ENCODE results near the gene CHST7.
A peak's percentile ranks its signal among the peaks of the same experiment; 100 is the strongest.
"Not testable (repeated sequence)": the region's sequence is repeated elsewhere in the genome, so short reads cannot be mapped to it uniquely, and the experiment has no call there.

Gene CHST7, protein sequence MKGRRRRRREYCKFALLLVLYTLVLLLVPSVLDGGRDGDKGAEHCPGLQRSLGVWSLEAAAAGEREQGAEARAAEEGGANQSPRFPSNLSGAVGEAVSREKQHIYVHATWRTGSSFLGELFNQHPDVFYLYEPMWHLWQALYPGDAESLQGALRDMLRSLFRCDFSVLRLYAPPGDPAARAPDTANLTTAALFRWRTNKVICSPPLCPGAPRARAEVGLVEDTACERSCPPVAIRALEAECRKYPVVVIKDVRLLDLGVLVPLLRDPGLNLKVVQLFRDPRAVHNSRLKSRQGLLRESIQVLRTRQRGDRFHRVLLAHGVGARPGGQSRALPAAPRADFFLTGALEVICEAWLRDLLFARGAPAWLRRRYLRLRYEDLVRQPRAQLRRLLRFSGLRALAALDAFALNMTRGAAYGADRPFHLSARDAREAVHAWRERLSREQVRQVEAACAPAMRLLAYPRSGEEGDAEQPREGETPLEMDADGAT

DNA sequence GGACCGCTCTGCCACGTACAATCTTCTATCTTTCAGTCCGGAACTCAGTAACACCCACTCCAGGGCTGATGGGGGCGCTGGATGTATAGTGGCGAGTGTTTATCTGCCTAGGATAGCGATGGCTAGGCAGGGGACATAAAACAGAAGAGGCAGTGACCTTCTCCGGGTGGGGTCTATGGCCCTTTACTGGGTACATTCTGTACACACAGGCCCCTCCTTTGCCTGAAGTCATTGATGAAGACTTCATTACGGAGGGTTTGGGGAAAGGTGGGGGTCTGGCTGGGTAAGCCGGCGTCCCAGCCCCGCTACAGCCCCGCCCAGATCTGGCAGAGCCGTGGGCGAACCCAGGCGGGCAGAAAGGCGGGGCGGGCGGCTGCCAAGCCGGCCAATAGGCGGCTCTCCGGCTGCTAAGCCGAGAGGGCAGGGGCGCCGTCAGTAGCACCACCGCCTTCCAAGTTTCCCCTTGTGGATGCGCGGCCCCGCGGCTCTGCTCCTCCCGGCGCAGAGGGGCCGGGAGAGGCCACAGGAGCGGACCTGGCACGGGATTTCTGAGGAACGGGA is at the start of gene CHST7:
CHST7 (plus strand) TSS at position 435 of the 561 bp plus-strand sequence. CDS start 167 bp downstream, outside the sequence.
- no peak for DNase-seq (ENCODE audit: low read depth in 1 of 2, low spot score in 1 of 2)

DNA sequence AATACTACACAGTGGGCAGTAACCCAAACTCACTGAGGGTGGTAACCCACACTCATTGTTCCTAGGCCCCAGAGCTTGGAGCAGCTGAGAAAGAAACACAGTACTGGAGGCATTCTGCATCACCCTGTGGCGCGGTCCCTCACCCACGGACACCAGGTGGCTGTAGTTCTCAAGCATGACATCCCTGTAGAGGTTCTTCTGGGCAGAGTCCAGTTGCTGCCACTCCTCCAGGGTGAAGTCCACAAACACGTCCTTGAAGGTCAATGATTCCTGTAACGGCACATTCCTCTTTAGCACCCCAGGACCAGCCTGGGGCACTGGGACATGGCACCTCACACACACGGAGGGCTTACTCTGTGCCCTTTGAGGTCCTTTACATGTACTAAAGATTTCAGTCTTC is 44.9 kb upstream of the CHST7 start:
- DNase-seq (ENCODE audit: low read depth in 1 of 2, low spot score in 1 of 2), result not testable (repeated sequence)

DNA sequence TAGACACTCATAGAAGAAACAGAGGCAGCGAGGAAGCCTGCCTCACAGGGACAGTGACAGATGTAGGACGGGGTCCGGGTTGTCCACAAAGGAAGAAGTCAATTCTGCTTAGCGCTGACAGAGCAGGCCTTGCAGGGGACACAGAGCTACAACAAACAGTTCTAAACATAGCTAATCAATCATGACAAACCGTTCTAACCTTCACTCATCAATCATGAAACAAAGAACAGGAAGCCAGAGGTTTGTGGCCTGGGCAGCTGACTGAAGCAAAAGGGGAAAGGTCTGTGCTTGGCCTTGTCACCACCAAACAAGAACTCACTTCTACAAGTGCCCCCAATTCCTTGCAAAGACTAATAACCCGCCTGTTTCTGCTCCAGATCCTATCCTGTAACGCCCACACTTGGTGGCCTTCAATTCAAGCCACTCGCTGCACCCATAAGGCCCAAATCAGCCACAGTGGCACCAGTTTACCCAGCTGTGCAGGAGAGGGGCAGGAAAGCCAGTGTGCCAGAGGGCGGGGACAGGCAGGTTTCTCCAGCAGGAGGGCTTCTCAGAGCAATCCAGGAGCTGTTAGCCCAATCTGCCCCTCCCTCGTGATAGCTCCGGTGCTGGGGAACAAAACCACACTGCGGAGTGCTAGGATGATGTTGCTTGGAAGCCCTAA is 43.7 kb upstream of the CHST7 start:
- not testable (repeated sequence) for DNase-seq (ENCODE audit: low read depth in 1 of 2, low spot score in 1 of 2)

DNA sequence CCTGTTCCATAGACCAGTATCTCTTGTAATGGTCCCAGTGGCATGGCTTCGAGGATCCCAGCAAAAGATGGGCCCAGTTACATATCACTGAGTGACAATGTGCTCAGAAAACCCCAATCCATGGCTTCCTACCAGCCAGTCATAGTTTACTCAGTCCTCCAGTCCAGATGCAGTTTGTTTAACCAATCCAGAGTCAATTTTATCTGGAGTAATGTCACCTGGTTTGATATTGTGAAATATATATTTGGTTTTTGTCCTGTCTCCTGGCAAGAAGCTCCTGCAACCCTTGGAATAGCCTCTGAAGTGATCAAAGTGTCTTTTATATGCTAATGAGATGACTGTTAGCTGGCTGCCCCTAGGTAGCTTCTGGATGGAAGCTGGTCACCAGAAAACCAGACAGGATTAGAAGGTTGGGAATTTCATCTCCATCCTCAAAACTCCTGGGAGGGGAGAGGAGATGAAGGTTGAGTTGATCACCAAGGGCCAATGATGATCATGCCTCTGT is 43.1 kb upstream of the CHST7 start:
- DNase-seq (ENCODE audit: low read depth in 1 of 2, low spot score in 1 of 2), result not testable (repeated sequence)

DNA sequence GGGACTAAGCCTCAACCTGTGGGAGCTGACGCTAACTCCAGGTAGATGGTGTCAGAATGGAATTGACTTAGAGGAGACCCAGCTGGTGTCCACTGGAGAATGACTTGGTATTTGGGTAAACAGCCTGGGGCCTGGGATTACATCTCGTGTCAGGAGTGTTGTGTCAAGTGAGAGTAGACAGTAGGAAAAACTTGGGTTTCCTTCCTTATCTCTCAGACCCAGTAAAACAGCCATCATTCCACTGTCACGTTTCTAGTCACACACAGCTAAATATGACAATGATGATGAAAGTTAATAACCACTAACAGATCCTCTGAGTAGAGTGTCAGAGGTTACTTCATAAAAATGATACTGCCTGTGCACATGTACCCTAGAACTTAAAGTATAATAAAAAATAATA is 42.1 kb upstream of the CHST7 start:
- no peak for DNase-seq (ENCODE audit: low read depth in 1 of 2, low spot score in 1 of 2)

DNA sequence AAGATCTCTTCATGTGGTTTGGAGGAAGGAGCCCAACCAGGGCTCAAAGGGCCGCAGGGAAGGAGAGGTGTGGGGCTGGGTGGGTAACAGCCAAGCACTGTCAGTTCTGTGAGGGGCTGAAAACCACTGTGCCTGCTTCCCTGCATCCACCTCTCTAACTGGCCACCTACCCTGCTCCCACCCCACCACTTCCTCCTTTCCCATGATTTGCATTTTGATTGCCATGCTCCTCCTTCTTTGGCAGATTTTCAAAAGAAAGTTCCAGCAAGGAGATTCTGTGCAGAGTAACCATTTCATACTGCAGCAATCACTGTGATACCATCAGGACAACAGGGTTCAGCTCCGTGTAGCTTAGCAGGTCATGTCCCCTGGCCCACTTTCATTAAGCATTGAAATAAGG is 30.1 kb upstream of the CHST7 start:
- no peak for DNase-seq (ENCODE audit: low read depth in 1 of 2, low spot score in 1 of 2)

DNA sequence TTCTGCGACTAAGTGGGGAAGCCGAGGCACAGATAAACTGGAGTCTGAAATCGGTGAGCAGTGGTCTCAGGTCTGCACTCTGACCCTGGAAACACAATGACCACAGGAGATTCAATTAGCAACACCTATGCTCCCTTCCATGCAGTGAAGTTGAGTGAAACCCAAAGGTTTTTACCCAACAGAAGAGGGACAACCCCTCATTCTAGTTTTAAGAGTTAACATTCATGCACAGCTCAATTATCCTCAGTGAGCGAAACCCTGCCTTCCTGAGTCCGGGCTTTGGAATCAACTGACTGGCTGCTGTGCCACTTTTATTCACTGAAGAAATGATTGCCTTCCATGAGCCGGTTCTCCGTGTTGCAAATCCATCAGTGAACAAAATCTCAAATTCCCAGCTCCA is 29.0 kb upstream of the CHST7 start:
- DNase-seq (ENCODE audit: low read depth in 1 of 2, low spot score in 1 of 2), result not testable (repeated sequence)

DNA sequence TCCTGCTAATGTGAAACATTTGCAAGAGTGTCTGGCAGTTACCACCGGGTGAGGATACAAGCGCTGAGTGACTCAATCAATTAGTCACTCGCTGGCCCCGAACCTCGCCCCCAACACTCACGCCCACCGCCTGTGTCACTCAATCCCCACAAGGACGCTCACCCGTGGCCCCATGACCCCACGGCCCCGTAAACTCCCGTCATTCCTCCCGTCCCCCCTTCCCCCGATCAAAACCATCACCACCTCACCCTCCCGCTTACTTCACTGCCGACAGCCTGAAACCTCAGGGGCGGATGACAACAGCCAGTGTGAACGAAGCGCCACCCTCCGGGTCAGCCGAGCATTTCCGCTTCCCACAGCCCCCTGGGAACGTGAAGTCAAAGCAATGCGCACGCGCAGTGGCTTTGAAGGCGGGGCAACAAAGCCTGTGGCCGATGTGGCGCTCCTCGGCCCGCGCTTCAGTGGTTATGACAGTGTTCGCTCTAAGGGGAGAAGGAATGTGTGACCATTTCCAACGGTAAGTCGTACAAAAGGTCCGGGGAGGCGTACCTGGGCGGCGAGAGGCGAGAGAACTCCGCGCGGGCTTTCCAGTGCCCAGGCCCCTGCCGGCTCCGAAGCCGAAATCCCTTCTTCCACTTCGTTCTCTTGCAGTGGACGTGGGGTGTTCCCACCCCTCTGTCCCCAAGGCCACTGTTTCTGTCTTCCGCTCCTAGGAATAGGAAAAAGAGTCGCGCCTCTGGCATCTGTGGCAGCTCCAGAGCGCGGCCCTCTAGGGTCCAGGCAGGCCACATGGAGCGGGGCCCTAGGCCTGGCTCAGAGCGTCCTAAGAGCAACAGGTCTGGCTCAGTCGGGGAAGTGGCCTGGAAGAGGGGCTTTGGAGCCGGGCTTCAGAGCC is 28.2 kb upstream of the CHST7 start, which contains the start of gene ZNF674:
ZNF674 (minus strand) TSS at position 311 of the 895 bp plus-strand sequence. CDS start 3,334 bp downstream, outside the sequence.
- peak; percentile 83 to 89 for DNase-seq (ENCODE audit: low read depth in 1 of 2, low spot score in 1 of 2)

DNA sequence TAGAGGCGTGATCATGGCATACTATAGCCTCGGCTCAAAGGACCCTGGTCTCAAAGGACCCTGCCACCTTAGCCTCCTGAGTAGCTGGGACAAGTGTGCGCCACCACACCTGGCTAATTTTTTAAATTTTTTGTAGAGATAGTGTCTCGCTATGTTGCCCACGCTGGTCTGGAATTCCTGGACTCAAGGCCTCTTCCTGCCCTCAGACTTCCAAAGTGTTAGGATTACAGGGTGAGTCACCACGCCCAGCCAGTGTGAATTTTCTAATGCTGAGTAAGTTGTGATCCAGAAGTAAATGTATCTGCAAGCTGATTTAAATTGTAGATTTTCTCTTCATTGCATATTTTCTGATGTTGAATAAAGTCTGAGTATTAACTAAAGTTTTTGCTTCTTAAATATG is 25.7 kb upstream of the CHST7 start:
- no peak for DNase-seq (ENCODE audit: low read depth in 1 of 2, low spot score in 1 of 2)

DNA sequence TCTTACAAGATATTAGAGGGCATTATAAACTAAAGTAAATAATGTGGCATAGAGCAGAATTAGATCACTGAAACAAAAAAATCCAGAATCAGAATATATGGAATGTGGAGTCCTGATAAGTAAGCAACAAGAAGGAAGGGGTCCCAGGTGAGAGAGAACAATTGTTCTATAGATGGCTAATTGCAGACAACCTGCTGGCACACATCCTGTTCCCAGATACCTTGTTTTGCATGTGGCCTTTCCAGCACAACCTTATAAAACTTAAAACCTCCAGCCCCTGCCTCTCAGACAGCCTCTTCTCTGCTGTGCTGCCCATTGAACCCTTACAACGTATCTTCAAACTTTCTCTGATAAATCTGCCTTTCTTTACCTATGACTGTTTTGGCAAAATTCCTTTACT is 23.7 kb upstream of the CHST7 start:
- DNase-seq (ENCODE audit: low read depth in 1 of 2, low spot score in 1 of 2), result no peak

DNA sequence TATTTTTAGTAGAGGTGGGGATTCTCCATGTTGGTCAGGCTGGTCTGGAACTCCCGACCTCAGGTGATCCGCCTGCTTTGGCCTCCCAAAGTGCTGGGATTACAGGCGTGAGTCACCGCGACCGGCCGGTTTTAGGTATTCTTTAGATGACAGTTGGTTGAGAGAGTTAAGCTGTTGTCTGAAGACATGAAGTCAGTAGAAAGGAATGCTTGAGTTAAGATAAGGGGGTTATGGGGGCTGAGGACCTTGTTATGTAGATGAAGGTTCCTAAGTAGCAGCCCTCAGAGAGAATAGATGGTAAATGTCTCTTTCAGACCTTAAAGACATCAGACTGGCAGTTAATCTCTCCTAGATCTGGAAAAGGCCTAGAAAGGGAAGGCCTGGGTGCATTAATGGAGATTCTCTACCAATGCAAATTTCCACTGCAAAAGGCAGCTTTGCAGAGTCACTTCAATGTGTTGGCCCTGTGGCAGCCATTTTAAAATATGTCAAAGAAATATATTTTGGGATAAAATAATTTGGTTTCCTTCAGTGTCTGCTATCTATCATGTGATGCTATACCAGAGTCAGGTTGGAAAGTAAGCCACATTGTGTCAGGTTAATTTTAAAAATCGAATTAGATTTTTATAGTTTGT is 22.0 kb upstream of the CHST7 start:
- DNase-seq (ENCODE audit: low read depth in 1 of 2, low spot score in 1 of 2), result no peak

DNA sequence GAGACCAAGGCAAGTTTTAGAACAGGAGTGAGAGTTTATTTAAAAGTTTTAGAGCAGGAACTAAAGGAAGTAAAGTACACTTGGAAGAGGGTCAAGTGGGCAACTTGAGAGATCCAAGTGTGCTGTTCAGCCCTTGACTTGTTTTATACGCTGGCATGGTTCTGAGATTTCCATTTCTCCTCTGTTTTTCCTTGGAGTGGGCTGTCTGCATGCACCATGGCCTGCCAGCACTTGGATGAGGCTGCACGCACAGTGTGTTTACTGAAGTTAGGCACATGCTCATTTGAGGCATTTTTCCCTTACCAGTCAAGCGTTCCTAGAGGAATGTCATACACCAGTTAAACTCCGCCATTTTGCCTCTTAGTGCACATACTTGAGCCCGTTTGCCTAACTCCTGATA is 19.6 kb upstream of the CHST7 start:
- no peak for DNase-seq (ENCODE audit: low read depth in 1 of 2, low spot score in 1 of 2)

DNA sequence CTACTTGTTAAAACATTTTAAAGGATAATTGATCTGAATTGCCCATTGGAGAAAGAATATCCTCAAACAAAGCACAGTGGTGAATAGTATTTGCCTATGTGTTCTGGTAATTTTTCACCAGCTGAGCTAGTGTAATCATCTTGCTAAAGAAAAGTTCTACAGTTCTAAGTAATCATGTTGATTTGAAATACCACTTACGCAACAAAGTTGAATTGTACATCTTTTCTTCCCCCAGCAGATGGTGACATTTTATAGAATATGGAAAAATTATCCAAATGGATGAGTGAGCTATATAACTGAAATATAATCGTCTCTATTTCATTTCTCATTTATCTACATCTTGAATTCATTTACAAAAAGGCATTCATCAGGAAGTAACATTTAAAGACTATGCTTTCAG is 18.6 kb upstream of the CHST7 start:
- no peak for DNase-seq (ENCODE audit: low read depth in 1 of 2, low spot score in 1 of 2)

DNA sequence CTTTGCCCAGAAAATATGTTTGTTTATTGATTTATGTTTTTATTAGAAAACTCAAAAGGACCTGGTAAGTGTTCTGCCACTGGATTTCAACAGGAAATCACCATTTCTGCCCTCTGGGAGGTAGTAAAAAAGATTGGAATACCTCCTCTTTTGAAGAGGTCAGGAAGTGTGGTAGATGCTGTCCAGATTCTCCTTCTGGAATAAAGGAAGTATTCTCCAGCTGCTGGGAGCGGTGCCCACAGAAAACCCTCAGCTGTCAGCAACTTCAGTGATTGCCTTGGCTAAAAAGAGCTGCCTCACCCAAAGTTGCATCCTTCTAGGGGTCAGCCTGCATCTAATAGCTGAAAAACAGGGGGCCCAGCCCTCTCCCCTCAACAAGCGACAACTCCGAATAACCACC is 14.5 kb upstream of the CHST7 start:
- DNase-seq (ENCODE audit: low read depth in 1 of 2, low spot score in 1 of 2), result no peak

DNA sequence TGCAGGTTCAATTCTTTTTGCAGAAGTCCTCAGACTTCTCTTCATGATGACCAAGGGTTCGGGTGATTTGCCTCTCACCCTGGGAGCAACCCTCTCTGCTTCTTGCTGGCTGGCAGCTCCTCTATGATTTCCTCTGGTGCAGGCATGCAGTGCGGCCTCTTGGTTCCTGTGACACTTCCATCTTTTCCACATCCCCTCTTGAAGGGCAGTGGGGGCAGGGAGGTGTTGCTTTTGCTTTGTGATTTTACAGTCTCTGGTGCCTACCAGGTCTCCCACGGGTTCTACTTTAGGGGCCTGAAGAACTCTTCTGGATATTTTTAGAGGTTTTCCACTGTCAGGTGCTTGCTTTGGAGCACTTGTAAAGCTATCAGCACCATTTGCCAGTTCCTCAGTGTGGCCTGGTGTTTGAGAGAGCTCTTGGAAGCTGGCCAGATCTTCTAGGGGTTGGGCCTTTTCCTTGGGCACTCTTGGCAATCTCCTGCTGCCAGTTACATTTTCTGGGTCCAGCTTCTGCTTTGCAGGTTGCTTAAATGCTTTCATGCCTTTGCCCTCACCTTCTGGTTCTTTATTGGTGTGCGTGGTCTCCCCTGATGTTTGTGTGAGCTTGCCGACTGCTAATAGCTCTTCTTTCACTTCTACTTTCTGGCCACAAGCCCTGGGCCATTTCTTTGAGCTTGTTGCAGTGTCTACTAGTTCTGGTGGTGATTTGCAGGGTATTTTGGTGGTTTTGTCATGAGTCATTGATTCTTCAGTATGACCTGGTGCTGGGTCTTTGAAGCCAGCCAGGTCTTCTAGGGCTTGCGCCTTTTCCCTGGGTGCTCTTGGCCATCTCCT is 11.5 kb upstream of the CHST7 start:
- no peak for DNase-seq (ENCODE audit: low read depth in 1 of 2, low spot score in 1 of 2)

DNA sequence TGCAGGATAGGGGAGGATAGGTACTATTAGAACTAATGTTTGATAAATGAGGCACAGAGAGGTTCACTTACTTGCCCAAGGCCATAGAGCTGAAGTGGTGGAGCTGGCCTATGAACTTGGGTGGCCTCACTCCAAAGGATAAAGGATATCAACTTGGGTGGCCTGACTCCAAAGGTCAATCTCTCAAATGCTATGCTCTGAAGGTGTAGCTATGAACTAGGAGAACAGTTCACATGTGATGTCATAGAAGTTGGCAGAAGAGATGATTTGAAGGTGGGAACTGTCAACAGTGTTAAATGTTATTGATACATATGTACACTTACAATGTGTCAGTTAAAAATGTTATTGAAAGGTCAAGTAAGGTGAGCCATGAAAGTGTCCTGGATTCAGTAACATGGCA is 6.2 kb upstream of the CHST7 start:
- no peak for DNase-seq (ENCODE audit: low read depth in 1 of 2, low spot score in 1 of 2)

DNA sequence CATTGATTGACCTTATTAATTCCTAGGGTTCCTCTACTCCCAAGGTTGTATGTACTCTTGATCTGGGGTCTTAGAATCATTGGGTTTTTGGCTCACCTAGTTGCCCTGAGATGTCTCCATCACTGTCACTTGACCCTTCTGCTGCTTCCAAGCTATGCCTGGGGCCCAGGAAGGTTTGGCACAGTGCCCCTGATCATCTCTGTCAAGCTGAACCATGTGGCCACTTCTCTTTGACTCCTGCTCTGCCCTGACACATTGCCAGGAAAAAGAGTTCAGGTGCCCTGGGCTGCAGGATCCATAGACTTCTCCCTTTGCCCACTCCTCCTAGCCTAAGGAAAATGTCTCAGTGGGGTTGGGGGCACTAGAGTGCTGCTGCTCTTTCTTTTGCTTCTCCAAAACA is 3.9 kb upstream of the CHST7 start:
- DNase-seq (ENCODE audit: low read depth in 1 of 2, low spot score in 1 of 2), result no peak

DNA sequence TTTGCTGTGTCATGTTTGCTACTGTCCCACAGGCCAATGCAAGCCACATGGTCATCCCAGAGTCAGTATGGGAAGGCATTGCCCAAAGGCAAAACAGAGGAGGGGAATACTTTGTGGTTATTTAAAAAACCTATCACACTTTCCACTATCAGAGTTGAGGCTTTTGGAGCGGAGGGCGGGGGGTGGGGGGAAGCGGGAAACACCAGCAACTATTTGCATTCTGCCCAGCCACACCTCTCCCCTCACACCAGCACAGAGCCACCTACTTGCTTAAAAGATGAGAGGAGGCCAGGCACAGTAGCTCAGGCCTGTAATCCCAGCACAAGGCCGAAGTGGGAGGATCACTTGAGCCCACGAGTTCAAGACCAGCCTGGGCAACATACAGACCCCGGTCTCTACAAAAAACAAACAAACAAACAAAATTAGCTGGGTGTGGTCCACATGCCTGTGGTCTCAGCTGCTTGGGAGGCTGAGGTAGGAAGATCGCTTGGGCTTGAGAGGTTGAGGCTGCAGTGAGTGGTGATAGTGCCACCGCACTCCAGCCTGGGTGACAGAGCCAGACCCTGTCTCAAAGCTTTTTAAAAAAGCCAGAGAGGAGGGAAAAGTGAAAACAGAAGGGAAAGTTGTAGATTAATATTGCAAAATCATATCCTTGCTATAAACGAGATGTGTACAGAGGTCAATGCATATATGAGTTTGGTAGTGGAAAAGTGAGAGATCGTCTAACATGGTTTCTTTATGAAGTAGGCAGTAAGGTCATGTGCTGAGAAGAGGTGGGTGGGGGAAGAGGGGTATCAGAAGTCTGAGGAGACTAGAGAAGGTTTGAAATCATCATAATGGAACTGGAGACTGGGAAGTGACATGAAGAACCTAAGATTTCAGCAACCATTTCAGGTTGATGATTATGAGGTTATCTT is 1.9 kb upstream of the CHST7 start:
- no peak for DNase-seq (ENCODE audit: low read depth in 1 of 2, low spot score in 1 of 2)
